Measurements from ENCODE around the gene C19orf12.

C19orf12 gene

DNA sequence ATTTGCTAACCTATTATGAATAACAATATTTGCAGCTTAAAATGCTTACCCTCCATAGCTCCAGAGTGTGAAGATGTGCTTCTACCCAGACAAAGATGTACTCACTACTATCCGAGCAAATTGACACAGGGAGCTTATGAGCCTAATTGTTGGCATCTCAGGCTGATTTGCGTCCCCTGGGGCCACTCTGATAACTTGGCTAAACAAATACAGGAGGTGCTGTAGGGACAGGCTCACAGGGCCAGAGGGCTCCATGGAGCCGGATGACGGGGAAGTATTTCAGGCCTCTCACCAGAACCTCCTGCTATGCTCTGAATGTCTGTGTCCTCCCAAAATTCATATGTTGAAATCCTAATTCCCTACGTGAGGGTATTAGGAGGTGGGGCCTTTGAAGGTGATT lies 26.7 kb upstream of the C19orf12 start:
- Histone ChIP-seq H3K27me3 (ENCODE audit: control insufficient read depth in 3 of 3, insufficient read depth in 3 of 3, low read depth in 1 of 3, low read length in 3 of 3) (peaks cover 0 to 11% (median 3%) of the 10 kb centered on the region in 3 experiments), H3K4me3 (ENCODE audit: low read length in 2 of 2) (no peak overlapping the region)

DNA sequence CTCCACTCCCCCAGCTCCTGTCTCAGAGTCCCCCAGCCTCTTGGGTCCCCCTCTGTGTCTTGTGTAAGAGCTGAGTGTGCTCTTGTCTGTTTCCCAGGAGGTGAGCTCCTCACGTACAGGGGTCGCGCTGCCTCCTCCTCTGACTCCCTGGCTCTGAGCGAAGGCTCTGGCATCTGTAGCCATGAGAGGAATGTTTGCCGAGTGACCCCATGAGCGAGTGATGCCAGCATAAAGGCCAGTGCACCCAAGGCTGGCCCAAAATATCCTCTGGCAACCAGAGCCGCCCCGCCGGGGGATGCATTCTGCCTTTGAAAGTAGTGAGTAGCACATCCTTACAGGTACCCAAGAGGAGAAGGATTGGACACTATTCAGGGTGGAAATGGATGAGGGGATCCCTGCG lies 26.2 kb upstream of the C19orf12 start:
- WGBS, 2 donors (ENCODE audit: extremely low coverage in 2 of 2, insufficient read length in 2 of 2, insufficient replicate concordance in 1 of 2): no CpG with 5 or more reads among the region's 10 CpGs
- Histone ChIP-seq H3K9me3 (replicated peaks in 1 of 2; ENCODE audit: control insufficient read depth in 2 of 2, insufficient read depth in 1 of 2, low read depth in 1 of 2, low read length in 2 of 2) (no peaks in the 10 kb centered on the region), H3K79me1 (ENCODE audit: low read depth, low read length) (no peaks in the 10 kb centered on the region), H2AFZ (ENCODE audit: low read length) (no peak overlapping the region), H3K4me1 (ENCODE audit: control insufficient read depth in 2 of 2, insufficient read depth in 1 of 2, low read depth in 1 of 2, low read length in 2 of 2) (no peaks in the 10 kb centered on the region), H3K4me3 (ENCODE audit: low read length in 2 of 2) (no peak overlapping the region), H3K27ac (replicated peaks; ENCODE audit: low read length) (no peak overlapping the region), H3K14ac (ENCODE audit: low read length) (no peak overlapping the region), H2BK15ac (ENCODE audit: low read length) (no peak overlapping the region), H3K36me3 (replicated peaks in 1 of 2; ENCODE audit: control insufficient read depth in 2 of 2, insufficient read depth in 2 of 2, low read length in 2 of 2) (no peaks in the 10 kb centered on the region), H3K18ac (ENCODE audit: low read length) (no peak overlapping the region), H4K8ac (ENCODE audit: low read depth, low read length) (no peak overlapping the region), H2AK5ac (ENCODE audit: low read depth, low read length) (no peak overlapping the region), H3K9ac (ENCODE audit: low read depth, low read length, poor library complexity) (peak overlapping the region; percentile 47), H2BK120ac (ENCODE audit: low read depth, low read length) (no peak overlapping the region), H4K91ac (ENCODE audit: low read depth, low read length, poor library complexity) (no peak overlapping the region), H2BK12ac (ENCODE audit: low read length) (no peak overlapping the region), H3K4ac (ENCODE audit: low read length) (no peak overlapping the region), H2BK5ac (ENCODE audit: low read length) (no peak overlapping the region), H3K4me2 (ENCODE audit: insufficient read depth, low read length, poor library complexity, severe bottlenecking) (no peak overlapping the region), H3K23ac (ENCODE audit: low read depth, low read length, poor library complexity) (no peak overlapping the region), H3K27me3 (ENCODE audit: control insufficient read depth in 3 of 3, insufficient read depth in 3 of 3, low read depth in 1 of 3, low read length in 3 of 3) (peaks cover 0 to 13% (median 3%) of the 10 kb centered on the region in 3 experiments)
- no peak for DNase-seq (ENCODE audit: low spot score)

More for the DNA sequence above, 26.7 kb upstream of the C19orf12 start:
- Histone ChIP-seq H3K4me2 (ENCODE audit: insufficient read depth, low read length, poor library complexity, severe bottlenecking) (no peak overlapping the region), H3K4me1 (ENCODE audit: control insufficient read depth in 2 of 2, insufficient read depth in 1 of 2, low read depth in 1 of 2, low read length in 2 of 2) (no peaks in the 10 kb centered on the region), H3K79me1 (ENCODE audit: low read depth, low read length) (no peaks in the 10 kb centered on the region), H2BK120ac (ENCODE audit: low read depth, low read length) (no peak overlapping the region), H3K27ac (replicated peaks; ENCODE audit: low read length) (no peak overlapping the region), H3K14ac (ENCODE audit: low read length) (no peak overlapping the region), H3K18ac (ENCODE audit: low read length) (no peak overlapping the region), H2BK15ac (ENCODE audit: low read length) (no peak overlapping the region), H3K9ac (ENCODE audit: low read depth, low read length, poor library complexity) (no peak overlapping the region), H2BK5ac (ENCODE audit: low read length) (no peak overlapping the region), H3K9me3 (replicated peaks in 1 of 2; ENCODE audit: control insufficient read depth in 2 of 2, insufficient read depth in 1 of 2, low read depth in 1 of 2, low read length in 2 of 2) (no peaks in the 10 kb centered on the region), H3K23ac (ENCODE audit: low read depth, low read length, poor library complexity) (no peak overlapping the region), H2AFZ (ENCODE audit: low read length) (no peak overlapping the region), H4K91ac (ENCODE audit: low read depth, low read length, poor library complexity) (no peak overlapping the region), H4K8ac (ENCODE audit: low read depth, low read length) (no peak overlapping the region), H3K4ac (ENCODE audit: low read length) (no peak overlapping the region), H3K36me3 (replicated peaks in 1 of 2; ENCODE audit: control insufficient read depth in 2 of 2, insufficient read depth in 2 of 2, low read length in 2 of 2) (no peaks in the 10 kb centered on the region), H2AK5ac (ENCODE audit: low read depth, low read length) (no peak overlapping the region), H2BK12ac (ENCODE audit: low read length) (no peak overlapping the region)
- no peak for DNase-seq (ENCODE audit: low spot score)
- no CpG with 5 or more reads among the region's 5 CpGs for WGBS, 2 donors (ENCODE audit: extremely low coverage in 2 of 2, insufficient read length in 2 of 2, insufficient replicate concordance in 1 of 2)

DNA sequence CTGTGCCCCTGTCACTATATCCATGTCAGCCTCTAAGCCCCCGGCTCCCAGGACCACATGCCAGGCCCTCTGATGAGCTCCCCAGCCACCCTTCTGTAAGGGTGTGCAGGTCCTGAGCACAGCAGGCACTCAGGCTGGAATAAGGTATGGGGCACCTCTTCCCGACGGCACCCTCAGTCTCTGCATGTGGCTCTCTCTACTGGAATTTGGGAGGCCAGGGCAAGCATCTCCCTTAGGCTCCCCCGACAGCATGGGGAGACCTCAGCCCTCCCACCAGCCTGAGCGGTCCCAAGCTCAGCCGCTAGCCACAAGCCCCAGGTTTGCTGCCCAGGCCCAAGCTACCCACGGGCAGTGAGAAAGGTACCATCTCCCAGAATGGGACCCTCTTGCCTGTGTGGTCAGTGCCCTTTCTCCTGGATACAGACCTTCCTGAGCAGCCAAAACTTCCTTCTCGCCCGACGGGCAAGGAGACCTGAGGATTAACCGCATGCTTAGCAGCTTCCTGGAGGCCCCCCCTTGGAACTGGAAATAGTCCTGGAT lies 22.5 kb upstream of the C19orf12 start:
- Histone ChIP-seq H2BK5ac (ENCODE audit: low read length) (peak overlapping the region; percentile 26), H3K9me3 (replicated peaks in 1 of 2; ENCODE audit: control insufficient read depth in 2 of 2, insufficient read depth in 1 of 2, low read depth in 1 of 2, low read length in 2 of 2) (no peaks in the 10 kb centered on the region), H3K9ac (ENCODE audit: low read depth, low read length, poor library complexity) (no peak overlapping the region), H4K91ac (ENCODE audit: low read depth, low read length, poor library complexity) (no peak overlapping the region), H3K4ac (ENCODE audit: low read length) (no peak overlapping the region), H2AK5ac (ENCODE audit: low read depth, low read length) (peak overlapping the region; percentile 36), H2BK120ac (ENCODE audit: low read depth, low read length) (no peak overlapping the region), H3K14ac (ENCODE audit: low read length) (no peak overlapping the region), H3K4me3 (ENCODE audit: low read length in 2 of 2) (peak overlapping the region in 1 of 2 donors; percentile 27), H4K8ac (ENCODE audit: low read depth, low read length) (no peak overlapping the region), H3K4me2 (ENCODE audit: insufficient read depth, low read length, poor library complexity, severe bottlenecking) (no peak overlapping the region), H2BK12ac (ENCODE audit: low read length) (no peak overlapping the region), H2AFZ (ENCODE audit: low read length) (no peak overlapping the region), H3K36me3 (replicated peaks in 1 of 2; ENCODE audit: control insufficient read depth in 2 of 2, insufficient read depth in 2 of 2, low read length in 2 of 2) (no peaks in the 10 kb centered on the region), H3K4me1 (ENCODE audit: control insufficient read depth in 2 of 2, insufficient read depth in 1 of 2, low read depth in 1 of 2, low read length in 2 of 2) (no peaks in the 10 kb centered on the region), H3K23ac (ENCODE audit: low read depth, low read length, poor library complexity) (no peak overlapping the region), H3K27ac (replicated peaks; ENCODE audit: low read length) (no peak overlapping the region), H3K79me1 (ENCODE audit: low read depth, low read length) (no peaks in the 10 kb centered on the region), H2BK15ac (ENCODE audit: low read length) (no peak overlapping the region), H3K18ac (ENCODE audit: low read length) (peak overlapping the region; percentile 36), H3K27me3 (ENCODE audit: control insufficient read depth in 3 of 3, insufficient read depth in 3 of 3, low read depth in 1 of 3, low read length in 3 of 3) (peaks cover 0 to 32% (median 1%) of the 10 kb centered on the region in 3 experiments)
- DNase-seq (ENCODE audit: low spot score): no peak
- no CpG with 5 or more reads among the region's 11 CpGs for WGBS, 2 donors (ENCODE audit: extremely low coverage in 2 of 2, insufficient read length in 2 of 2, insufficient replicate concordance in 1 of 2)

DNA sequence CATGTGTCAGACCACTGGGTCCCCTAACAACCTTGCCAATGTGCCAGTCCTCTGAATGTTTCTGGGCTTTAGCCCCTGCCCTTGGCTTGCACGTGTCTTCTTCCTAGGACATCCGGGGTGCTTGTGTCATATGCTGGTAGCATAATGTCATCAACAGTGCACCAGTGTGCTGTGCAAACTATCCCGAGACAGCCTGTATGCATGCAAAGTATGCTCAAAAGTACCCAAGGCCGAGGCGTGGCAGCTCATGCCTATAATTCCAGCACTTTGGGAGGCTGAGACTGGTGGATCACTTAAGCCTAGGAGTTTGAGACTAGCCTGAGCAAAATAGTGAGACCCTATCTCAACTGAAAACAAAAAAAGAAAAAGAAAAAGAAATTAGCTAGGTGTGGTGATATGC lies 20.8 kb upstream of the C19orf12 start:
- Histone ChIP-seq H3K27ac (replicated peaks; ENCODE audit: low read length) (no peak overlapping the region), H3K14ac (ENCODE audit: low read length) (no peak overlapping the region), H2BK12ac (ENCODE audit: low read length) (no peak overlapping the region), H3K79me1 (ENCODE audit: low read depth, low read length) (no peaks in the 10 kb centered on the region), H3K4me3 (ENCODE audit: low read length in 2 of 2) (no peak overlapping the region), H2BK120ac (ENCODE audit: low read depth, low read length) (no peak overlapping the region), H3K36me3 (replicated peaks in 1 of 2; ENCODE audit: control insufficient read depth in 2 of 2, insufficient read depth in 2 of 2, low read length in 2 of 2) (no peaks in the 10 kb centered on the region), H4K8ac (ENCODE audit: low read depth, low read length) (no peak overlapping the region), H2AFZ (ENCODE audit: low read length) (no peak overlapping the region), H2BK5ac (ENCODE audit: low read length) (no peak overlapping the region), H3K27me3 (ENCODE audit: control insufficient read depth in 3 of 3, insufficient read depth in 3 of 3, low read depth in 1 of 3, low read length in 3 of 3) (peaks cover 0 to 41% (median 0%) of the 10 kb centered on the region in 3 experiments), H3K23ac (ENCODE audit: low read depth, low read length, poor library complexity) (peak overlapping the region; percentile 46), H3K9ac (ENCODE audit: low read depth, low read length, poor library complexity) (peak overlapping the region; percentile 56), H3K4me1 (ENCODE audit: control insufficient read depth in 2 of 2, insufficient read depth in 1 of 2, low read depth in 1 of 2, low read length in 2 of 2) (no peaks in the 10 kb centered on the region), H3K4me2 (ENCODE audit: insufficient read depth, low read length, poor library complexity, severe bottlenecking) (no peak overlapping the region), H3K4ac (ENCODE audit: low read length) (no peak overlapping the region), H2AK5ac (ENCODE audit: low read depth, low read length) (no peak overlapping the region), H3K9me3 (replicated peaks in 1 of 2; ENCODE audit: control insufficient read depth in 2 of 2, insufficient read depth in 1 of 2, low read depth in 1 of 2, low read length in 2 of 2) (no peaks in the 10 kb centered on the region), H3K18ac (ENCODE audit: low read length) (no peak overlapping the region), H2BK15ac (ENCODE audit: low read length) (no peak overlapping the region), H4K91ac (ENCODE audit: low read depth, low read length, poor library complexity) (peak overlapping the region; percentile 56)
- no peak for DNase-seq (ENCODE audit: low spot score)
- no CpG with 5 or more reads among the region's 5 CpGs for WGBS, 2 donors (ENCODE audit: extremely low coverage in 2 of 2, insufficient read length in 2 of 2, insufficient replicate concordance in 1 of 2)

Measured in neuronal stem cell (in vitro differentiated cells).